Activated CD4-positive, alpha-beta T cell treated with anti-CD3 and anti-CD28 coated beads, Interleukin-2, Interleukin-6, amounts not matched to agents 100 ng/mL and 50 ng/mL, durations not matched to agents 16 hours and 8 hours (primary cell): ENCODE measurements around the gene SLC6A13.
"Not testable (repeated sequence)": the region's sequence is repeated elsewhere in the genome, so short reads cannot be mapped to it uniquely, and the experiment has no call there.

Experiments
- DNase-seq: peaks from one replicate; pipeline ENCODE4 v3.0.0-alpha.2; 2020

SLC6A13 gene

GRCh38 chr12:262817-263216, at the start of gene SLC6A13:
Gene SLC6A13 (minus strand): TSS chr12:262836. CDS start chr12:260052, 2,784 bp downstream.
- no peak for DNase-seq

GRCh38 chr12:308511-308910, 45.9 kb upstream of the SLC6A13 start:
- DNase-seq = no peak

- DNase-seq = no peak
Observed at GRCh38 chr12:307406-307805, 44.8 kb upstream of the SLC6A13 start.

GRCh38 chr12:304805-305204, 42.2 kb upstream of the SLC6A13 start:
- DNase-seq = no peak

- DNase-seq = not testable (repeated sequence)
Observed at GRCh38 chr12:302766-303165, 40.1 kb upstream of the SLC6A13 start.

GRCh38 chr12:300166-300565, 37.5 kb upstream of the SLC6A13 start:
- peak; percentile 51 for DNase-seq

- not testable (repeated sequence) for DNase-seq
Observed at GRCh38 chr12:299511-299910, 36.9 kb upstream of the SLC6A13 start.

- DNase-seq = not testable (repeated sequence)
Observed at GRCh38 chr12:298059-298458, 35.4 kb upstream of the SLC6A13 start.

GRCh38 chr12:295132-295531, 32.5 kb upstream of the SLC6A13 start:
- DNase-seq = no peak

- DNase-seq = no peak
Observed at GRCh38 chr12:293199-293598, 30.6 kb upstream of the SLC6A13 start.

GRCh38 chr12:292186-292585, 29.6 kb upstream of the SLC6A13 start:
- no peak for DNase-seq

- peak; percentile 19 for DNase-seq
Observed at GRCh38 chr12:291153-291723, 28.6 kb upstream of the SLC6A13 start.

- no peak for DNase-seq
Observed at GRCh38 chr12:288687-289086, 26.1 kb upstream of the SLC6A13 start.

- DNase-seq = peak; percentile 80
Observed at GRCh38 chr12:286531-287300, 24.1 kb upstream of the SLC6A13 start.

GRCh38 chr12:278046-278445, 15.4 kb upstream of the SLC6A13 start:
- DNase-seq = no peak

- no peak for DNase-seq
Observed at GRCh38 chr12:275812-276211, 13.2 kb upstream of the SLC6A13 start.

- DNase-seq = peak; percentile 79
Observed at GRCh38 chr12:273382-273781, 10.7 kb upstream of the SLC6A13 start.

GRCh38 chr12:272942-273341, 10.3 kb upstream of the SLC6A13 start:
- no peak for DNase-seq

GRCh38 chr12:271161-271560, 8.5 kb upstream of the SLC6A13 start:
- no peak for DNase-seq

- no peak for DNase-seq
Observed at GRCh38 chr12:269191-269590, 6.6 kb upstream of the SLC6A13 start.

GRCh38 chr12:268483-268840, 5.8 kb upstream of the SLC6A13 start:
- no peak for DNase-seq

GRCh38 chr12:267581-268482, 5.2 kb upstream of the SLC6A13 start:
- no peak for DNase-seq

GRCh38 chr12:265096-265495, 2.5 kb upstream of the SLC6A13 start:
- DNase-seq = no peak

GRCh38 chr12:264269-264668, 1.6 kb upstream of the SLC6A13 start:
- no peak for DNase-seq
